Activated T-cell treated with anti-CD3 and anti-CD28 coated beads for 1 hour (primary cell): Measurements from ENCODE around the gene UBE4A.

Experiments used
- DNase-seq: peaks from one replicate; pipeline ENCODE4 v3.0.0-alpha.2; 2020; ENCODE audit warnings: low read depth

The UBE4A gene

GRCh38 chr11:118359295-118359958, at the start of gene UBE4A:
Gene UBE4A, plus strand, starts transcription at chr11:118359600. Its CDS starts 5,481 bp downstream, at chr11:118365081.
- DNase-seq: peak; percentile 95

DNA sequence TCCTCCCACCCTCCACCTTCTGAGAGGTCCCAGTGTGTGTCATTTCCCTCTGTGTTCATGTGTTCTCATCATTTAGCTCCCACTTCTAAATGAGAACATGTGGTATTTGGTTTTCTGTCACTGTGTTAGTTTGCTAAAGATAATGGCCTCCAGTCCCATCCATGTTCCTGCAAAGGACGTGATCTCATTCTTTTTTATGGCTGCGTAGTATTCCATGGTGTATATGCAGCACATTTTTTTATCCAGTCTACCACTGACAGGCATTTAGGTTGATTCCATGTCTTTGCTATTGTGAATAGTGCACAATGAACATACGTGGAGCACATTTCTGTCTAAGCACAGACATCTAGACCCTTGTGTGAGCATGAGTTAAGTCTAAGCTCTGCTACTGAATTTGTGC, 49.1 kb upstream of the UBE4A start:
- DNase-seq: no peak

DNA sequence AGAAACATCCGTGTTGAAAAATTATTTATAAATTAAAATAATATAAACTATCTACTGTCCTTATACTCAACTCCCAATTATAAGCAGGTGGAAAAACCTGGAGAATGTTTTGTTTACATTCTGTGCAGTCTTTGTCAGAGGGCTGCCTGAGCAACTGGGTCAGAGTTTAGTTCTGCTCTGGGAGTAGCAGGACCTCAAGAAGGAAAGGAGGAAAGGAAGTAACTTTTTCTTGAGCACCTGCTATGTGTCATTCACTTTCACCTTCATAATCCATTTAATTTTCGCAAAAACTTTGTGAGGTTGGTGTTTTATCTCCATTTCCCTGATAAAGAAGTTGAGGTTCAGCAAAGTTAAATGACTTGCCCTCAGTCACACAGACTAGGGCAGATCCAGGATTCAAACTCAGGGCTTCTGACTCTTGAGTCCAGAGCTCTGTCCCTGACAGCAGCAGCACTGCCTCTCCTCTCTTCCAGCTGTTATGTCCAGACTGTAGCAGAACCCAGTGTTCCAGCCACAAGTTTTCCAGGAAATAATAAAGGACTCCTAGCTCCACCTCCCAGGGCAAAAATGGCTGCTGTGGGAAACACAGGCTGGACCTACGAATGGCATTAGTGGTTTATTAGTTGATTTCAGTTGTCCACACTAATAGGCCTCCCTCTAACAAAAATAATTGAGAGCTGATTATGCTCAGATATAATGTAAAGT, 48.5 kb upstream of the UBE4A start:
- DNase-seq: no peak

- DNase-seq: no peak
These were observed 47.9 kb upstream of the UBE4A start for GRCh38 chr11:118311518-118311917.

GRCh38 chr11:118312328-118312727, 47.1 kb upstream of the UBE4A start:
- DNase-seq: no peak

- DNase-seq: no peak
These were observed 46.2 kb upstream of the UBE4A start for GRCh38 chr11:118313242-118313641.

GRCh38 chr11:118314988-118315411, 44.4 kb upstream of the UBE4A start:
- no peak for DNase-seq

GRCh38 chr11:118318124-118318523, 41.3 kb upstream of the UBE4A start:
- DNase-seq: no peak

- DNase-seq: no peak
These were observed 40.6 kb upstream of the UBE4A start for GRCh38 chr11:118318581-118319336.

- DNase-seq: no peak
These were observed 40.1 kb upstream of the UBE4A start for GRCh38 chr11:118319337-118319707.

DNA sequence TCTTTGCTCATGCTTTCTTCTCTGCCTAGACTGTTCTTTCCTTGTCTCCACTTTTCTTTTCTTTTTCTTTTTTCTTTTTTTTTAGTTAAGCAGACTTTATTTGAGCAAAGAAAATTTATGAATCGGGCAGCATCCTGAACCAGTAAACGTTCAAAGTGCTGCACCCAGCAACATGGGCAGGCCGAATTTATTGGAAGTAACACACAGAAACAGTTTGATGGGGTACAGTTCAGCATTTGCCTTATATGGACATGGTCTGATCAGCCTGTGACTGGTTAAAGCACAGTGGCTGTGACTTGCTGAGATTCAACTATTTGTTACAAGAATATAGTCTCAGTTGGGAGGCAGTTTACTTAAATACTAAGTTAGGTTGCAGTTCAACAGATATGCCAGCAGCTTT, 38.9 kb upstream of the UBE4A start:
- no peak for DNase-seq

DNA sequence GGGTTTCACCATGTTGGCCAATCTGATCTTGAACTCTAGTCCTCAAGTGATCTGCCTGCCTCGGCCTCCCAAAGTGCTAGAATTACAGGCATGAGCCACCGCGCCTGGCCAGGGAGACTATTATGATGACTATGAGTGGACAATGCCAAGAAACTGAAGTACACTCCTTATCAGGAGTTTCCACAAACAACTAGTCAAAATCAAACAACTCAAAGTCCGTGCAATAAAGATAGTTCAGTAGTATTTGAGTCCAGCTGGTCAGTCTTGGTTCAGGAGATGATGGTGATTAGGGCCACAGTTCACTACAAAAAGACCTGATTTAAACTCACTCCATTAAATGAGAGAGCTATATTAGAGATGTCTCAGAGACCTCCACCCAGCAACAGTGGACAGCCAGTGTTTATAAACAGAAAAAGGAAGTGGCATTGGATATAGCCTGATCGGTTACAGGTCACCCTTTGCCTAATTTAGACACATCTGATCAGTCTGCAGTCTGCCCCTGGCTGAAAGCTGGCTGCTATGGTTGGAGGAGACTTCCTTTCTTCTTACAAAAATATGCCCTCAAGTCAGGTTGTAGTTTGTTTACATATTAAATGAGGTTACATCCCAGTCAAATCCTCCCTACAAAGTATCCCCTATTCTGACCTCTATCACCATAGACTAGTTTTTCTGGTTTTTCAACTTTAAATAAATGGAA, 37.9 kb upstream of the UBE4A start:
- DNase-seq: no peak

- DNase-seq: no peak
These were observed 36.7 kb upstream of the UBE4A start for GRCh38 chr11:118322721-118323120.

GRCh38 chr11:118325283-118325682, 34.1 kb upstream of the UBE4A start:
- DNase-seq: no peak

- no peak for DNase-seq
These were observed 30.7 kb upstream of the UBE4A start for GRCh38 chr11:118328745-118329144.

GRCh38 chr11:118334745-118335144, 24.7 kb upstream of the UBE4A start:
- no peak for DNase-seq

DNA sequence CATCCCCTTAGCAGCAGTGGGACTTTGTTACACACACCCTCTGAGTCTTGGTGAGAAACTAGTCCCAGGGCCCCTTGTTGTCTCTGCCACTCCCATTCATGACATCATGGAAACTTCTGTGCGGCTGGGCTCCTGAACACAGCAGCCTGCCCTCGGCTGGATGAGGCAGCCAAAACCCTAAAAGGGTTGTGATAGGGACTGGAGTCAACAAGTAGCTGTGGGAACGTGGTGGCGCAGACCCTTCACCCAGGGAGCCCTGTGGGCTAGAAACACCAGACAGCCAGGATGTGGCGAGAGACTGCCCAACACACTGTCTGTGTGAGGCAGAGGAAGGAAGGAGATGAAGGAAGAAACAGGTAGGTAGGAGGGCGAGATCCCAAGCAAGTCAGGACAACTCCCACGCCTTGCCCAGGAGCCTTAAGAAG, 20.8 kb upstream of the UBE4A start:
- DNase-seq: peak; percentile 78

- no peak for DNase-seq
These were observed 20.0 kb upstream of the UBE4A start for GRCh38 chr11:118339281-118339961.

DNA sequence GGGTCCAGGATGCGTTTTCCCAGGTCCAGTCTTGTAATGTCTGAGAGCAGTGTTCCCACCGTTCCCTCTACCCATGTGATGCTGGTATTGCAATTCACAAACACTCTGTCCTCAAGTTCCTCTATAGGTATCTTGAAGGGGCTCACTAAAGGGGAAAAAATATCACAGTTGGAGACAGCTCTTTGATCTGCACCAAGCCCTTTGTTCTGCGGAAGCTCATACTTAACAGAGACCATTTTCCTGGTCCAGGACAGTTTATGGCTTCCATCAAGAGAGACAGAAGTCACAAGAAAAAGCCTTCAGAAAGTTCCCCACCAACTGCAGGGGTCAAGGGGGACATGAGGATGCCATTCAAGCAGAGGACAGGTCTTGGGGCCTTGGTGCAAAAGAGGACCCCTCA, 19.0 kb upstream of the UBE4A start:
- DNase-seq: no peak

- no peak for DNase-seq
These were observed 18.1 kb upstream of the UBE4A start for GRCh38 chr11:118341261-118341660.

- DNase-seq: no peak
These were observed 17.4 kb upstream of the UBE4A start for GRCh38 chr11:118341815-118342489.
